Nephron (organoid): Measurements from ENCODE around the gene MGAT2.
"Not testable (repeated sequence)": the region's sequence is repeated elsewhere in the genome, so short reads cannot be mapped to it uniquely, and the experiment has no call there.

ENCODE experiments used
- H3K27ac Mint-ChIP-seq, 3 experiments: 2 replicates each; pipeline ENCODE4 v1.8.0; 2020; ENCODE audit warnings: mixed read lengths in 3 of 3, mild to moderate bottlenecking in 2 of 3, moderate library complexity in 1 of 3
- H3K27me3 Mint-ChIP-seq: 2 replicates; pipeline ENCODE4 v1.8.0; 2021; ENCODE audit warnings: low read depth, mild to moderate bottlenecking, moderate library complexity, mixed read lengths
- H3K36me3 Mint-ChIP-seq: 2 replicates; pipeline ENCODE4 v1.8.0; 2020; ENCODE audit warnings: low read depth, mixed read lengths
- H3K4me1 Mint-ChIP-seq: 2 replicates; pipeline ENCODE4 v1.8.0; 2020; ENCODE audit warnings: mixed read lengths
- H3K4me3 Mint-ChIP-seq, 3 experiments: 2 replicates each; pipeline ENCODE4 v1.8.0; 2020; ENCODE audit warnings: mild to moderate bottlenecking in 3 of 3, mixed read lengths in 3 of 3, moderate library complexity in 2 of 3
- H3K9me3 Mint-ChIP-seq: 2 replicates; pipeline ENCODE4 v1.8.0; 2020; ENCODE audit warnings: mixed read lengths
- TF ChIP-seq, protein P1 (sequence below), 3 experiments: fragments of 200-600 bp; sonication (generic); IDR thresholded peaks; one replicate each; pipeline ENCODE4 v1.5.0; 2021; ENCODE audit warnings: antibody characterized with exemption in 3 of 3; ENCODE audit not compliant: unreplicated experiment in 3 of 3

Gene MGAT2

DNA sequence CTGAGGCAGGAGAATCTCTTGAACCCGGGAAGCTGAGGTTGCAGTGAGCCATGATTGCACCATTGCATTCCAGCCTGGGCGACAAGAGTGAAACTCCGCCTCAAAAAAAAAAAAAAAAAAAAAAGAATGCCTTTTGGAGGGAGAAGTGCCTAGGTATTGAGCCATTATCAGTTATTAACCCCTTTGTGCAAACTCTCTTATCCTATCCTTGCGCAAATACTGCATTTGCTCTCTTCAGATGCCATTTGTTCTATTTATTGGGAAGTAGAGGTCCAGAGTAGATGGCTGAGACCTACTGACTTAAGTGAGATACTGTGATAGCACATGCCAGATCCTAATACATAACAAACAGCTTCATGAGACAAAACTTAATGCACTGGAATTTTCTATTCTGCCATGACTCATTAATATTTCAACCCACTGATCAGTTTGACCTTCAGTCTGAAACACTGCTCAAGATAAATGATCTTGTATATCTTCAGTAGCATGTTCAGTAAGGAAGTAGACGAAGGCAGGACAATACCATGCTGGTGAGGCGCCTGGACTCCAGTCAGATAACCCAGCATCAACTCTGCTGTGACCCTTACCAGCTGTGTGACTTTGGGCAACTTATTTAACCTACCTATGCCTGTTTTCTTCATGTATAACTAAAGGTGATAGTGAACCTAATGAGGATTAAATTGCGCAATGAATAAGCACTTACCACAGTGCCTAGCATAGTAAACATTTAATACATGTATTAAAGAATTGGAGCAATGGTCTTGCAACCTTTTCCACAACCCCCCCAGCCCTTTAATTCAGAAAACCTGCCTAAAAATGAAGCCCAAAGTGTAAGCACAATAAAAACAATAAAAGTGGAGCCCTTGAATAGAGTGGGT lies 20.2 kb downstream of the MGAT2 start:
- TF ChIP-seq, protein P1, sequence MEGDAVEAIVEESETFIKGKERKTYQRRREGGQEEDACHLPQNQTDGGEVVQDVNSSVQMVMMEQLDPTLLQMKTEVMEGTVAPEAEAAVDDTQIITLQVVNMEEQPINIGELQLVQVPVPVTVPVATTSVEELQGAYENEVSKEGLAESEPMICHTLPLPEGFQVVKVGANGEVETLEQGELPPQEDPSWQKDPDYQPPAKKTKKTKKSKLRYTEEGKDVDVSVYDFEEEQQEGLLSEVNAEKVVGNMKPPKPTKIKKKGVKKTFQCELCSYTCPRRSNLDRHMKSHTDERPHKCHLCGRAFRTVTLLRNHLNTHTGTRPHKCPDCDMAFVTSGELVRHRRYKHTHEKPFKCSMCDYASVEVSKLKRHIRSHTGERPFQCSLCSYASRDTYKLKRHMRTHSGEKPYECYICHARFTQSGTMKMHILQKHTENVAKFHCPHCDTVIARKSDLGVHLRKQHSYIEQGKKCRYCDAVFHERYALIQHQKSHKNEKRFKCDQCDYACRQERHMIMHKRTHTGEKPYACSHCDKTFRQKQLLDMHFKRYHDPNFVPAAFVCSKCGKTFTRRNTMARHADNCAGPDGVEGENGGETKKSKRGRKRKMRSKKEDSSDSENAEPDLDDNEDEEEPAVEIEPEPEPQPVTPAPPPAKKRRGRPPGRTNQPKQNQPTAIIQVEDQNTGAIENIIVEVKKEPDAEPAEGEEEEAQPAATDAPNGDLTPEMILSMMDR (IDR thresholded peaks at IDR 0.05; ENCODE audit: unreplicated experiment in 3 of 3), result no peak
- no peak overlapping the region for H3K4me3 Mint-ChIP-seq
- H3K4me1 Mint-ChIP-seq, result peaks cover 31% of the 10 kb centered on the region
- H3K27ac Mint-ChIP-seq, result no peak overlapping the region
- peaks cover 20% of the 10 kb centered on the region for H3K36me3 Mint-ChIP-seq
- no peaks in the 10 kb centered on the region for H3K9me3 Mint-ChIP-seq
- no peaks in the 10 kb centered on the region for H3K27me3 Mint-ChIP-seq

DNA sequence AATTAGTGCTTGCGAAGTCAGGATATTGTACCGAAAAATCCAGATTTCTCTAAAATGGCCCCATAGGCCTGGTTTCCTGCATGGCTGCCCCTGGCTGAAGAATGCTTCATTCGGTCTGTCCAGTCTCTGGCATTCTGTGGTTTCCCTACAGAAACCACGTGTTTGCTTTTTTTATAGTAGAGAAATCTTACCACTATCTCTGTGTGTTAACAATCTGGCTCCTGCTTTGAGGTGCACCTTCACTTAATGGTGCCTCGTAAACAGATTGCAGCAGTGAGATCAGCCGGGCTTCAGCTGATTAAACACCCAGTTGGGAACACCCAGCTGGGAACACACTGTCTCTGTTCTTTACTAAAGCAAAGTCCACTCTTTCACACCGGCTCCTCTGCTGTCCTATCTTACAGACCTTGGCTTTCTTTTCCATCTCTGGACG lies 21.1 kb downstream of the MGAT2 start:
- no peaks in the 10 kb centered on the region for H3K9me3 Mint-ChIP-seq
- H3K4me3 Mint-ChIP-seq, result no peak overlapping the region
- peaks cover 27% of the 10 kb centered on the region for H3K4me1 Mint-ChIP-seq
- peak overlapping the region in 2 of 3 experiments; percentile 1 to 25 for H3K27ac Mint-ChIP-seq
- TF ChIP-seq, protein P1 (IDR thresholded peaks at IDR 0.05; ENCODE audit: unreplicated experiment in 3 of 3), result no peak
- H3K27me3 Mint-ChIP-seq, result no peaks in the 10 kb centered on the region
- peaks cover 19% of the 10 kb centered on the region for H3K36me3 Mint-ChIP-seq

DNA sequence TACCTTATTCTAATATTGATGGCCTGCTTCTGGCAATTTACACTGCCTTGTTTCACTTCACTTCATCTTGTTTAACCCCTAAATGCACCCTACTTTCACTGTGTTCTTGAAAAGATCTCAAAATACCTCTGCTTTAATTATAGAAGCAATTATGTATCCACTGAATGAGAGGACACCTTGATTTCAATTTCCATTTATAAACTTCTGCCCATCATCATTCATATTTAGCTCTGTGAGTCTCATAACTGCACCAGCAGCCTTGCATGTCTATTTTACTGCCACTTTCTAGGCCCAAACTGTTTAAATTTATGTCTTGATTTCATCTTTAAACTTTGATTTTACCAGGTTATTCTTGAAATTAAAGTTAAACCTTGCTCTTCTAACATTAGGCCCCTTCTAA lies 21.6 kb downstream of the MGAT2 start:
- H3K4me3 Mint-ChIP-seq, result no peak overlapping the region
- H3K36me3 Mint-ChIP-seq, result peaks cover 19% of the 10 kb centered on the region
- TF ChIP-seq, protein P1 (IDR thresholded peaks at IDR 0.05; ENCODE audit: unreplicated experiment in 3 of 3), result no peak
- peak overlapping the region in 2 of 3 experiments; percentile 1 to 25 for H3K27ac Mint-ChIP-seq
- H3K4me1 Mint-ChIP-seq, result peaks cover 23% of the 10 kb centered on the region
- H3K27me3 Mint-ChIP-seq, result no peaks in the 10 kb centered on the region
- no peaks in the 10 kb centered on the region for H3K9me3 Mint-ChIP-seq

DNA sequence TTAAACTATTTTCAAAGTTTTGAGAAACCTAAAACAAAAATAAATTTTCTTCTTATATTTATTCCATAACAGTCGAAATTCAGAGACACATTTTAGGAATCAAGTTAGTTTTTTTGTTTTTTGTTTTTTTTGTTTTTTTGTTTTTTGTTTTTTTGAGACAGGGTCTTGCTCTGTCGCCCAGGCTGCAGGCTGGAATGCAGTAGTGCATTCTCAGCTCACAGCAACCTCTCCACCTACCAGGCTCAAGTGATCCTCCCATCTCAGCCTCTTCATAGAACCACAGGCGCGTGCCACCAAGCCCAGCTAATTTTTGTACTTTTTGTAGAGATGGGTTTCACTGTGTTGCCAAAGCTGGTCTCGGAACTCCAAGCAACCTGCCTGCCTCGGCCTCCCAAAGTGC lies 32.9 kb downstream of the MGAT2 start:
- H3K4me3 Mint-ChIP-seq, result no peak overlapping the region
- TF ChIP-seq, protein P1 (IDR thresholded peaks at IDR 0.05; ENCODE audit: unreplicated experiment in 3 of 3), result no peak
- no peaks in the 10 kb centered on the region for H3K4me1 Mint-ChIP-seq
- H3K9me3 Mint-ChIP-seq, result no peaks in the 10 kb centered on the region
- H3K27me3 Mint-ChIP-seq, result no peaks in the 10 kb centered on the region
- H3K27ac Mint-ChIP-seq, result no peak overlapping the region
- H3K36me3 Mint-ChIP-seq, result peaks cover 16% of the 10 kb centered on the region

DNA sequence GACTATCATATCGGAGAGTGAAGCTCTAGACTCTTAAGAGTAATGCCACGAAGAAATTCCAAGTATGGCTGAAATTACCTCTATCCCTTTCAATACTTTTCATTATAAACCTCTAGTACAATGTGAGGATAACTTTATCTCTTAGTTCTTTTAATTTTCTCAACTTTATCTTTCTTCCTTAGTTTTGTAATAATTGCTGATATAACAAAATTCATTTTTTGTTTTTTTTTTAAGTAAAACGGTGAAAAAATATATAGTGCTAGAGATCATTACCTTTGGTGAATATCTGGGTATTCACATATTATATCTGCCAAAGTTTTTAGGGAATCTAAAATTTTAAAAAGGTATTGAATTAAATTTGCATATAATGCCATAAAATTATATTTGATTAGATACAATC lies 33.9 kb downstream of the MGAT2 start:
- peaks cover 16% of the 10 kb centered on the region for H3K36me3 Mint-ChIP-seq
- no peaks in the 10 kb centered on the region for H3K4me1 Mint-ChIP-seq
- H3K27me3 Mint-ChIP-seq, result no peaks in the 10 kb centered on the region
- H3K27ac Mint-ChIP-seq, result no peak overlapping the region
- no peak overlapping the region for H3K4me3 Mint-ChIP-seq
- TF ChIP-seq, protein P1 (IDR thresholded peaks at IDR 0.05; ENCODE audit: unreplicated experiment in 3 of 3), result no peak
- H3K9me3 Mint-ChIP-seq, result no peaks in the 10 kb centered on the region

DNA sequence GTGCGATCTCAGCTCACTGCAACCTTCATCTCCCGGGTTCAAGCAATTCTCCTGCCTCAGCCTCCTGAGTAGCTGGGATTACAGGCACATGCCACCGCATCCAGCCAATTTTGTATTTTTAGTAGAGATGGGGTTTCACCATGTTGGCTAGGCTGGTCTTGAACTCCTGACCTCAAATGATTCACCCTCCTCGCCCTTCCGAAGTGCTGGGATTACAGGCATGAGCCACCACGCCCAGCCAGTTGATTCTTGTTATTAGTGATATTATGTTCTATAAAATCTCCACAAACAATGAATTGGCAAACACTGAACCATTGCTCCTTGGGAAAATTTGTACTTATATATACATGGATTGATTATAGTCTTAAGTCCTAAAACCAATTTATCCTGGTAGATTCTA lies 36.9 kb downstream of the MGAT2 start:
- not testable (repeated sequence) for H3K4me3 Mint-ChIP-seq, H3K27me3 Mint-ChIP-seq, H3K36me3 Mint-ChIP-seq, H3K9me3 Mint-ChIP-seq, H3K4me1 Mint-ChIP-seq, H3K27ac Mint-ChIP-seq
